ENCODE measurements around the gene TYW3.

GRCh38 chr1:74726063-74726462 lies 6.9 kb upstream of the TYW3 start:
- TF ChIP-seq CTCF (IDR thresholded peaks at IDR 0.05) (no peak), POLR2A (IDR thresholded peaks at IDR 0.05) (no peak)
